ENCODE data around the gene LTF.
"Not testable (repeated sequence)": the region's sequence is repeated elsewhere in the genome, so short reads cannot be mapped to it uniquely, and the experiment has no call there.

LTF gene

GRCh38 chr3:46409739-46410489, 54.8 kb downstream of the LTF start:
- DNase-seq, result no peak

- no peak for DNase-seq
Observed at GRCh38 chr3:46408853-46409252, 55.9 kb downstream of the LTF start.

GRCh38 chr3:46407970-46408369, 56.7 kb downstream of the LTF start:
- no peak for DNase-seq

GRCh38 chr3:46406788-46407611, 57.7 kb downstream of the LTF start, which contains the start of the genes CCR5AS and CCRL2:
Gene CCR5AS, minus strand, starts transcription at chr3:46407066.
Gene CCRL2, plus strand, starts transcription at chr3:46407259. Its CDS starts 821 bp downstream, at chr3:46408080.
- DNase-seq, result peak in 1 of 4 experiments; percentile 19

GRCh38 chr3:46406443-46406787, 58.3 kb downstream of the LTF start:
- no peak for DNase-seq

GRCh38 chr3:46405301-46406019, 59.2 kb downstream of the LTF start:
- no peak for DNase-seq

GRCh38 chr3:46402902-46403301, 61.8 kb downstream of the LTF start:
- not testable (repeated sequence) for DNase-seq

- no peak for DNase-seq
Observed at GRCh38 chr3:46401579-46401978, 63.1 kb downstream of the LTF start.

GRCh38 chr3:46400846-46401245, 63.9 kb downstream of the LTF start:
- DNase-seq, result no peak

- no peak for DNase-seq
Observed at GRCh38 chr3:46400000-46400734, 64.5 kb downstream of the LTF start.

GRCh38 chr3:46399557-46399956, 65.1 kb downstream of the LTF start:
- DNase-seq, result no peak

GRCh38 chr3:46399098-46399497, 65.6 kb downstream of the LTF start:
- no peak for DNase-seq

GRCh38 chr3:46398186-46398955, 66.3 kb downstream of the LTF start:
- DNase-seq, result no peak

GRCh38 chr3:46397111-46397510, 67.6 kb downstream of the LTF start:
- no peak for DNase-seq

GRCh38 chr3:46395766-46396530, 68.8 kb downstream of the LTF start:
- DNase-seq, result no peak

GRCh38 chr3:46395210-46395661, 69.5 kb downstream of the LTF start:
- no peak for DNase-seq

GRCh38 chr3:46393554-46394434, 70.9 kb downstream of the LTF start:
- no peak for DNase-seq

- DNase-seq, result no peak
Observed at GRCh38 chr3:46393011-46393410, 71.7 kb downstream of the LTF start.

GRCh38 chr3:46391526-46391925, 73.2 kb downstream of the LTF start:
- not testable (repeated sequence) for DNase-seq

- DNase-seq, result no peak
Observed at GRCh38 chr3:46389306-46389705, 75.4 kb downstream of the LTF start.
